Fibroblast of skin of right biceps (primary cell): ENCODE data around the gene NOXO1.
A peak's percentile ranks its signal among the peaks of the same experiment; 100 is the strongest.

ENCODE experiments used
- DNase-seq: peaks from one replicate; pipeline ENCODE4 v3.0.0-alpha.2; 2013

Gene NOXO1

GRCh38 chr16:1938316-1938715 lies 43.0 kb downstream of the NOXO1 start:
- DNase-seq: no peak

GRCh38 chr16:1936945-1937479 lies 44.3 kb downstream of the NOXO1 start:
- DNase-seq: no peak

GRCh38 chr16:1933097-1933661 lies 48.1 kb downstream of the NOXO1 start:
- no peak for DNase-seq

- no peak for DNase-seq
Measured at GRCh38 chr16:1932050-1933028, 48.9 kb downstream of the NOXO1 start.

GRCh38 chr16:1930338-1930720 lies 50.9 kb downstream of the NOXO1 start:
- no peak for DNase-seq

GRCh38 chr16:1929578-1930337 lies 51.5 kb downstream of the NOXO1 start:
- peak; percentile 81 for DNase-seq

- DNase-seq: peak; percentile 41
Measured at GRCh38 chr16:1929105-1929504, 52.2 kb downstream of the NOXO1 start.
